HepG2 (cell line): ENCODE measurements around the gene PRR15L. TPM values are rescaled to one million over a fixed set of nuclear protein-coding genes. Genes with fewer than 3 reads are reported as not detected.

Experiments
- AKAP8 ChIP-seq: sonication (generic); formaldehyde crosslinking; IDR thresholded peaks from 2 replicates; pipeline ENCODE4 v1.5.1; 2020; ENCODE audit warnings: mild to moderate bottlenecking, missing genetic modification reagents
- BHLHE40 ChIP-seq: IDR thresholded peaks from 2 replicates; pipeline ENCODE4 v1.6.1; 2011; ENCODE audit warnings: low read length, improper control_type of control experiment
- FOXJ3 ChIP-seq: sonication (generic); formaldehyde crosslinking; IDR thresholded peaks from 2 replicates; pipeline ENCODE4 v1.4.0; 2020; ENCODE audit warnings: missing genetic modification reagents, mild to moderate bottlenecking, borderline replicate concordance
- GATA4 ChIP-seq: sonication (generic); IDR thresholded peaks from 2 replicates; pipeline ENCODE4 v1.6.1; 2016; ENCODE audit warnings: antibody characterized with exemption, low read depth, borderline replicate concordance
- KAT2B ChIP-seq: fragments of 150-350 bp; IDR thresholded peaks from 2 replicates; pipeline ENCODE4 v1.6.1; 2014; ENCODE audit warnings: low read depth, low read length, borderline replicate concordance
- MEIS1 ChIP-seq: sonication (generic); formaldehyde crosslinking; IDR thresholded peaks from 2 replicates; pipeline ENCODE4 v1.9.0; 2021; ENCODE audit warnings: mild to moderate bottlenecking, missing genetic modification reagents, moderate library complexity, borderline replicate concordance
- SNAPC2 ChIP-seq: sonication (generic); formaldehyde crosslinking; IDR thresholded peaks from 2 replicates; pipeline ENCODE4 v1.8.1; 2022; ENCODE audit warnings: mild to moderate bottlenecking, missing genetic modification reagents
- ZNF329 ChIP-seq: sonication (generic); formaldehyde crosslinking; IDR thresholded peaks from 2 replicates; pipeline ENCODE4 v1.9.0; 2021; ENCODE audit warnings: low read depth, mild to moderate bottlenecking, missing genetic modification reagents
- ZNF749 ChIP-seq: sonication (generic); formaldehyde crosslinking; IDR thresholded peaks from 2 replicates; pipeline ENCODE4 v1.8.0; 2022; ENCODE audit warnings: mild to moderate bottlenecking, missing genetic modification reagents, moderate library complexity, borderline replicate concordance
- ZNF816 ChIP-seq: sonication (generic); formaldehyde crosslinking; IDR thresholded peaks from 2 replicates; pipeline ENCODE4 v1.8.0; 2022; ENCODE audit warnings: missing genetic modification reagents, mild to moderate bottlenecking, borderline replicate concordance
- ZSCAN29 ChIP-seq: sonication (generic); formaldehyde crosslinking; conservative IDR thresholded peaks from 2 replicates; pipeline ENCODE4 v1.4.0; 2020; ENCODE audit warnings: mild to moderate bottlenecking, missing genetic modification reagents
- polyA plus RNA-seq, 8 experiments: library from polyadenylated mRNA; depleted of rRNA in 3 of 8; stranded (reverse) in 7 of 8; unstranded in 1 of 8; fragments of >200 nt; fragmentation: Illumina TruSeq in 4 of 8; extraction: Trizol in 4 of 8; gene quantifications; 2 replicates each; pipeline versions ENCODE4 v1.2.1 to v1.2.3, GENCODE V29; 2011 to 2016; ENCODE audit warnings: low read depth in 4 of 8, missing spikeins in 1 of 8, mixed read lengths in 1 of 8; ENCODE audit not compliant: insufficient read depth in 1 of 8
- total RNA-seq, 5 experiments: library from RNA; depleted of rRNA; stranded (reverse); fragments of >200 nt; fragmentation: Illumina TruSeq; extraction: Trizol; gene quantifications; 2 replicates each; pipeline ENCODE4 v1.2.3, GENCODE V29; 2016; ENCODE audit warnings: low read depth in 1 of 5
- TF ChIP-seq, protein P1 (sequence below), 2 experiments: sonication (generic) in 1 of 2; formaldehyde crosslinking in 1 of 2; IDR thresholded peaks; 2 replicates each; pipeline versions ENCODE4 v1.4.0 to v1.6.1; 2016 to 2020; ENCODE audit warnings: borderline replicate concordance in 1 of 2, low read depth in 1 of 2, mild to moderate bottlenecking in 1 of 2, missing genetic modification reagents in 1 of 2
- TF ChIP-seq, protein P2 (sequence below): sonication (generic); formaldehyde crosslinking; IDR thresholded peaks from 2 replicates; pipeline ENCODE4 v1.8.1; 2022; ENCODE audit warnings: mild to moderate bottlenecking, missing genetic modification reagents
- TF ChIP-seq, protein P3 (sequence below): sonication (generic); formaldehyde crosslinking; IDR thresholded peaks from 2 replicates; pipeline ENCODE4 v1.8.1; 2023; ENCODE audit warnings: mild to moderate bottlenecking, missing genetic modification reagents, borderline replicate concordance
- TF ChIP-seq, protein P4 (sequence below): sonication (generic); formaldehyde crosslinking; IDR thresholded peaks from 2 replicates; pipeline ENCODE4 v1.4.0; 2020; ENCODE audit warnings: mild to moderate bottlenecking, missing genetic modification reagents
- TF ChIP-seq, protein P5 (sequence below): sonication (generic); formaldehyde crosslinking; IDR thresholded peaks from 2 replicates; pipeline ENCODE4 v1.4.0; 2020; ENCODE audit warnings: mild to moderate bottlenecking, missing genetic modification reagents, borderline replicate concordance

The PRR15L gene
- total and polyA plus RNA-seq, 2 of the 13 experiments (the other 11 are each of a cell fraction or from before 2014, with no cell fraction given): 0.44 to 2.0 TPM

DNA sequence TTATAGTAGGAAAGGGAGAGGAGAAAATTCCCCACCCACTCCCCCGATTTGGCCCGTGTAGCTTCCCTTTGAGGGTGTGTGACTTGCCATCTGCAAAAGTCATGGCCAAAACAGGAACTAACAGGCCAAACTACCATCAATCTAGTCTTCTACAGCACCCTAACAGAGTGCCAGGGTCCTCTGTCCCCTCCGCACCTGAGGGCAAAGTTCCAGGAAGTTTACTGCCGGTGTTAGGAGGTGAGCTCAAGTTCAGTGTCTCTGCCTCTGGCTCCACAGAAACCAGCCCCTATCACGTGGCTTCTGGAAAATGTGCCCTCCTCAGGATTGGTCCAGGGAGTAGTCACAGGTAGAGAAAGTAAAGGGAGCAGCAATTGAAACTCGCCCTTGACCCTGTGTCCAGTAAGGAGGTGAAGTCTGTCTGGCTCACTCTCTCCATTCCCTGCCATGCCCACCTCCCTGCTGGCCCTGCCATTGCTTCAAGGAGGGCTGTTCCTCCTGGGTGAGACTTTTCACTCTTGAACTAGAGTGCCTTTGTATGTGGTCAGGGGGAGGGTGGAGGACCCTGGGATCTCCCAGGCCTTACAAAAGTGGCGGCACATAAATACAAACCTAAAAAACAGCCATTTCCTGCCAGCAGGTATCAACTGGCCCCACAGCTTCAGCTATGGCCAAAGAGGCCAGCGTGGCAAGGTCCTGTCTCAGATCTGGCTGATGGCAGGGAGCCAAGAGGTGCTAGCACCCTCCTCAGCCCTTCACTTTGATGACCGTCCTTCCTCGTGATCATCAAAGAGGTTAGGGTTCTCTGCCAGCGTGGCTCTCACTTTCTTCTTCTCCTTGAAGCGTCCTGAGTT, 5.3 kb downstream of the PRR15L start (continued):
- TF ChIP-seq, protein P1, sequence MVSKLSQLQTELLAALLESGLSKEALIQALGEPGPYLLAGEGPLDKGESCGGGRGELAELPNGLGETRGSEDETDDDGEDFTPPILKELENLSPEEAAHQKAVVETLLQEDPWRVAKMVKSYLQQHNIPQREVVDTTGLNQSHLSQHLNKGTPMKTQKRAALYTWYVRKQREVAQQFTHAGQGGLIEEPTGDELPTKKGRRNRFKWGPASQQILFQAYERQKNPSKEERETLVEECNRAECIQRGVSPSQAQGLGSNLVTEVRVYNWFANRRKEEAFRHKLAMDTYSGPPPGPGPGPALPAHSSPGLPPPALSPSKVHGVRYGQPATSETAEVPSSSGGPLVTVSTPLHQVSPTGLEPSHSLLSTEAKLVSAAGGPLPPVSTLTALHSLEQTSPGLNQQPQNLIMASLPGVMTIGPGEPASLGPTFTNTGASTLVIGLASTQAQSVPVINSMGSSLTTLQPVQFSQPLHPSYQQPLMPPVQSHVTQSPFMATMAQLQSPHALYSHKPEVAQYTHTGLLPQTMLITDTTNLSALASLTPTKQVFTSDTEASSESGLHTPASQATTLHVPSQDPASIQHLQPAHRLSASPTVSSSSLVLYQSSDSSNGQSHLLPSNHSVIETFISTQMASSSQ (IDR thresholded peaks at IDR 0.05; ENCODE audit: low read depth): no peak
- TF ChIP-seq, protein P1 (CRISPR knock-in tag; IDR thresholded peaks at IDR 0.05; ENCODE audit: borderline replicate concordance): peak; percentile 43; the same call in 1 of the 2 replicates
- TF ChIP-seq, protein P2, sequence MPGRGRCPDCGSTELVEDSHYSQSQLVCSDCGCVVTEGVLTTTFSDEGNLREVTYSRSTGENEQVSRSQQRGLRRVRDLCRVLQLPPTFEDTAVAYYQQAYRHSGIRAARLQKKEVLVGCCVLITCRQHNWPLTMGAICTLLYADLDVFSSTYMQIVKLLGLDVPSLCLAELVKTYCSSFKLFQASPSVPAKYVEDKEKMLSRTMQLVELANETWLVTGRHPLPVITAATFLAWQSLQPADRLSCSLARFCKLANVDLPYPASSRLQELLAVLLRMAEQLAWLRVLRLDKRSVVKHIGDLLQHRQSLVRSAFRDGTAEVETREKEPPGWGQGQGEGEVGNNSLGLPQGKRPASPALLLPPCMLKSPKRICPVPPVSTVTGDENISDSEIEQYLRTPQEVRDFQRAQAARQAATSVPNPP (CRISPR knock-in tag): no peak
- TF ChIP-seq FOXJ3 (0 out of 2 replicates have a peak, but pooled peaks have one; percentile 40), ZSCAN29 (CRISPR knock-in tag) (no peak), ZNF749 (CRISPR knock-in tag) (no peak), ZNF329 (CRISPR knock-in tag) (no peak), AKAP8 (CRISPR knock-in tag) (peak; percentile 52; the same call in 1 of the 2 replicates), MEIS1 (CRISPR knock-in tag) (peak; percentile 94; the same call in 1 of the 2 replicates), BHLHE40 (no peak), ZNF816 (CRISPR knock-in tag) (0 out of 2 replicates have a peak, but pooled peaks have one; percentile 55), SNAPC2 (CRISPR knock-in tag) (0 out of 2 replicates have a peak, but pooled peaks have one; percentile 16), GATA4 (no peak), KAT2B (no peak)
- TF ChIP-seq, protein P3, sequence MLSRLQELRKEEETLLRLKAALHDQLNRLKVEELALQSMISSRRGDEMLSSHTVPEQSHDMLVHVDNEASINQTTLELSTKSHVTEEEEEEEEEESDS (CRISPR knock-in tag): no peak
- TF ChIP-seq, protein P4, sequence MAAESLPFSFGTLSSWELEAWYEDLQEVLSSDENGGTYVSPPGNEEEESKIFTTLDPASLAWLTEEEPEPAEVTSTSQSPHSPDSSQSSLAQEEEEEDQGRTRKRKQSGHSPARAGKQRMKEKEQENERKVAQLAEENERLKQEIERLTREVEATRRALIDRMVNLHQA (CRISPR knock-in tag): no peak
- TF ChIP-seq, protein P5, sequence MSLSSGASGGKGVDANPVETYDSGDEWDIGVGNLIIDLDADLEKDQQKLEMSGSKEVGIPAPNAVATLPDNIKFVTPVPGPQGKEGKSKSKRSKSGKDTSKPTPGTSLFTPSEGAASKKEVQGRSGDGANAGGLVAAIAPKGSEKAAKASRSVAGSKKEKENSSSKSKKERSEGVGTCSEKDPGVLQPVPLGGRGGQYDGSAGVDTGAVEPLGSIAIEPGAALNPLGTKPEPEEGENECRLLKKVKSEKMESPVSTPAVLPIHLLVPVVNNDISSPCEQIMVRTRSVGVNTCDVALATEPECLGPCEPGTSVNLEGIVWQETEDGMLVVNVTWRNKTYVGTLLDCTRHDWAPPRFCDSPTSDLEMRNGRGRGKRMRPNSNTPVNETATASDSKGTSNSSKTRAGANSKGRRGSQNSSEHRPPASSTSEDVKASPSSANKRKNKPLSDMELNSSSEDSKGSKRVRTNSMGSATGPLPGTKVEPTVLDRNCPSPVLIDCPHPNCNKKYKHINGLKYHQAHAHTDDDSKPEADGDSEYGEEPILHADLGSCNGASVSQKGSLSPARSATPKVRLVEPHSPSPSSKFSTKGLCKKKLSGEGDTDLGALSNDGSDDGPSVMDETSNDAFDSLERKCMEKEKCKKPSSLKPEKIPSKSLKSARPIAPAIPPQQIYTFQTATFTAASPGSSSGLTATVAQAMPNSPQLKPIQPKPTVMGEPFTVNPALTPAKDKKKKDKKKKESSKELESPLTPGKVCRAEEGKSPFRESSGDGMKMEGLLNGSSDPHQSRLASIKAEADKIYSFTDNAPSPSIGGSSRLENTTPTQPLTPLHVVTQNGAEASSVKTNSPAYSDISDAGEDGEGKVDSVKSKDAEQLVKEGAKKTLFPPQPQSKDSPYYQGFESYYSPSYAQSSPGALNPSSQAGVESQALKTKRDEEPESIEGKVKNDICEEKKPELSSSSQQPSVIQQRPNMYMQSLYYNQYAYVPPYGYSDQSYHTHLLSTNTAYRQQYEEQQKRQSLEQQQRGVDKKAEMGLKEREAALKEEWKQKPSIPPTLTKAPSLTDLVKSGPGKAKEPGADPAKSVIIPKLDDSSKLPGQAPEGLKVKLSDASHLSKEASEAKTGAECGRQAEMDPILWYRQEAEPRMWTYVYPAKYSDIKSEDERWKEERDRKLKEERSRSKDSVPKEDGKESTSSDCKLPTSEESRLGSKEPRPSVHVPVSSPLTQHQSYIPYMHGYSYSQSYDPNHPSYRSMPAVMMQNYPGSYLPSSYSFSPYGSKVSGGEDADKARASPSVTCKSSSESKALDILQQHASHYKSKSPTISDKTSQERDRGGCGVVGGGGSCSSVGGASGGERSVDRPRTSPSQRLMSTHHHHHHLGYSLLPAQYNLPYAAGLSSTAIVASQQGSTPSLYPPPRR (CRISPR knock-in tag): no peak; the same call in 1 of the 2 replicates
